ENCODE measurements around the gene IFNA21.
"Not testable (repeated sequence)": the region's sequence is repeated elsewhere in the genome, so short reads cannot be mapped to it uniquely, and the experiment has no call there.

The IFNA21 gene

DNA sequence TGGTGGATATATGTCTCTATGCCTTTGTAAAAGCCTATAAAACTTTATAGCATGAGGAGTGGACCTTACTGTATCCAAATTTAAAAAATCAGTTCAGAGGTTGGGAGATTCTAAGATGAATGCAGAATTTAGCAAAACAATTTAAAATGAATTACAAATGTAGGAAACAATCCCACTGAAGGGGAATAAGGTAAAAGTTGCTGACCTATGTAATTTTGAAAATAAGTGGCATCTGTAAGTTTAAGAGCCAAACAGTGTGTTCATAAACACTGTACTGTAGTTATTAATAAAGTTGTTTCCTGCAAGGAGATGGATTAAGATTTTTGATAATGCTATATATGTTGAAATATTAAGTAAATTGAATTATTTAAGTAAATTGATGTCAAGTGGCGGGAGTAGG lies 29.4 kb downstream of the IFNA21 start:
- DNase-seq, result no peak

DNA sequence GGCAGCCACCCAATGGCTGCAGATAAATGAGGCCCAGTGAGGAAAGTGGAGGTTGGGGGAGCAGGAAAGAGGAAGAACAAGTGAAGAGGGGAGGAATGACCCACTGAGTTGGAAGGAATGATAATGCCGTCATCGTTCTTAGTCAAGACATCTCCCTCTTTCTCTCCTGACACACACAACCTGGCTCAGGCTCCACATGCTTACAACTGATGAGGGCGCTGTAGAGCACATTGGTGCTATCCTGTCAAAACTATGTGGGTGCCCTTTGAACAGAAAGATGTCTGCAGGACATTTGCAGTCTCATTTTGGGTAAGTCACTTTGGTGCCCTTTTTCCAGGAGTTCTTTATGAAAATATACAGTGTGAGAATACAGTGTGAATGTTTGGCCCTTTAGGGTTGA lies 30.7 kb downstream of the IFNA21 start:
- no peak for DNase-seq

DNA sequence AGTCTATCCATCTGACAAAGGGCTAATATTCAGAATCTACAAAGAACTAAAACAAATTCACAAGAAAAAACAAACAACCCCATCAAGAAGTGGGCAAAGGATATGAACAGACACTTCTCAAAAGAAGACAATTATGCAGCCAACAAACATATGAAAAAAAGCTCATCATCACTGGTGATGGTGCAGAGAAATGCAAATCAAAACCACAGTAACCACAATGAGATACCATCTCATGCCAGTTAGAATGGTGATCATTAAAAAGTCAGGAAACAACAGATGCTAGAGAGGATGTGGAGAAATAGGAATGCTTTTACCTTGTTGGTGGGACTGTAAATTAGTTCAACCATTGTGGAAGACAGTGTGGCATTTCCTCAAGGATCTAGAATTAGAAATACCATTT lies 38.3 kb downstream of the IFNA21 start:
- not testable (repeated sequence) for DNase-seq

GRCh38 chr9:21121595-21122251 lies 44.7 kb downstream of the IFNA21 start:
- DNase-seq, result no peak

DNA sequence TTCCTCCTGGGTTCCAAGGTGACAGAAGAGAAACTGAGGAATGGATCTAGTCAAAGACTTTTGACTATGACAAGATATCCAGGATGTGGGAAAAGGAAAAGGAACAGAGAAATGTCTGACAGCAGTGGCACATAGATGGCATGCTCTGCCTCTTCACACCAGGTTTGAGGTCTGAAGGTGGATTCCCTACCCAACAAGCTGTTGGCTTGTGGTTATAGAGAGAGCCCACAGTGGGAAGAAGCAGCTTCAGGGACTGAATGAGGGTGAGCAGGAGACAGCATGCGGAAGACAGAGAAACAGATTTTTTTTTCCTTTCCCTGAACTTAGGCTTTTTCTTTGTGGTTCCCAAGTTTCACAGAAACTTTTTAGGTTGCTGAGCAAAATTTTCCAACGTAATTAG lies 45.4 kb downstream of the IFNA21 start:
- no peak for DNase-seq

DNA sequence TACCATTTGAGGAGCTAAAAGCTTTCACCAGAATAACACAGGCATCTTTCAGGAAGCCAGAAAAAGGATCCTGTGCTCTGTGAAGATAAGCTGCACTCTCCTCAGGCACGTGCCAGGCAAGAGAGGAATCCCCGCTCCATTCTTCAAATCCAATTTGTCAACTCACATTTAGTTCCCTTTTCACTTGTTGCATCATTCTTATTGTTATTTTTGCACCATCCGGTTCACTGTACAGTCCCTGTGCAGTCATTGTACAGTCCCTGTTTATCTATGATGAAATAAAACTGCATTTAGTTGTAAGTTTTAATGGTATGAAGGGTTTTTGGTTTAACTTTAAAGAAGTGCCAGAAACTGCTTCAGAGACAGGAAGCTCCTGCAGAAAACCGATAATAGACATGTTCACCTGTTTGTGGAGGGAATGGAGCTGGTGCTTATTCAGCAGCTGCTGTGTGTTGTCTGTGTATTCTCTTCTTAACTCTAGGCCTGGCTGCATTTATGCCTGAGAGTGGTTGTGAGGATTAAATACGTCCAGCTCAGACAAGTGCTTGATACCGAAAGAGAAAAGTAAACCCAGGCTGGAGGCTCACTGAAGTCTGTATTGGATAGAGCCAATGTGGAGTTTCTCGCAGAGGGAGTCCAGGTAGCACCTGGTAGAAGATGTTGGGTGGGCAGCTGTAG lies 47.2 kb downstream of the IFNA21 start:
- no peak for DNase-seq
